K562 (cell line): ENCODE results near the gene RACGAP1.

Source experiments
- POLR2A ChIP-seq: fragments of 450-650 bp; conservative IDR thresholded peaks from 2 replicates; pipeline ENCODE4 v1.6.1; 2016
- SNRNP70 ChIP-seq: fragments of 200-400 bp; formaldehyde crosslinking; optimal IDR thresholded peaks from 2 replicates; pipeline ENCODE3; 2017; ENCODE audit warnings: low read depth, low read length
- SP2 ChIP-seq: IDR thresholded peaks from 2 replicates; pipeline ENCODE4 v1.6.1; 2011; ENCODE audit warnings: mild to moderate bottlenecking, low read depth, low read length, moderate library complexity; ENCODE audit not compliant: poor library complexity, severe bottlenecking; ENCODE audit errors: extremely low read depth
- YY1 ChIP-seq, 3 experiments: IDR thresholded peaks; 2 replicates each; pipeline ENCODE4 v1.6.1; 2011; ENCODE audit warnings: low read length in 2 of 3, mild to moderate bottlenecking in 2 of 3, moderate library complexity in 2 of 3, borderline replicate concordance in 1 of 3, control low read depth in 1 of 3, low read depth in 1 of 3; ENCODE audit not compliant: insufficient read depth in 3 of 3, insufficient replicate concordance in 2 of 3, control insufficient read depth in 1 of 3, insufficient read length in 1 of 3; ENCODE audit errors: extremely low read depth in 1 of 3
- ZNF282 ChIP-seq: sonication (generic); formaldehyde crosslinking; IDR thresholded peaks from 2 replicates; pipeline ENCODE4 v1.8.1; 2023; ENCODE audit warnings: missing genetic modification reagents
- ZNF3 ChIP-seq: fragments of 250-450 bp; sonication (Bioruptor Pico); IDR thresholded peaks from 2 replicates; pipeline ENCODE4 v1.5.0; 2021; ENCODE audit warnings: mild to moderate bottlenecking, moderate library complexity
- TF ChIP-seq, protein P1 (sequence below): fragments of 450-650 bp; IDR thresholded peaks from 2 replicates; pipeline ENCODE4 v1.6.1; 2018; ENCODE audit not compliant: partially characterized antibody
- TF ChIP-seq, protein P2 (sequence below): fragments of 250-450 bp; sonication (Bioruptor Pico); IDR thresholded peaks from 2 replicates; pipeline ENCODE4 v1.5.0; 2022; ENCODE audit warnings: mild to moderate bottlenecking
- TF ChIP-seq, protein P3 (sequence below), 2 experiments: fragments of 450-650 bp in 1 of 2; sonication (generic) in 1 of 2; formaldehyde crosslinking; conservative IDR thresholded peaks; 2 replicates each; pipeline versions ENCODE4 v1.4.0 to v1.8.1; 2020 to 2022; ENCODE audit warnings: mild to moderate bottlenecking in 1 of 2, missing genetic modification reagents in 1 of 2

- TF ChIP-seq SNRNP70 (no peak), YY1 (IDR thresholded peaks at IDR 0.05; ENCODE audit: borderline replicate concordance in 1 of 3, control insufficient read depth in 1 of 3, extremely low read depth in 1 of 3, insufficient read depth in 3 of 3, insufficient read length in 1 of 3, insufficient replicate concordance in 2 of 3, low read depth in 1 of 3, low read length in 2 of 3) (no peak), ZNF3 (CRISPR knock-in tag) (no peak), POLR2A (no peak), ZNF282 (CRISPR knock-in tag) (no peak), SP2 (no peak)
- TF ChIP-seq, protein P1, sequence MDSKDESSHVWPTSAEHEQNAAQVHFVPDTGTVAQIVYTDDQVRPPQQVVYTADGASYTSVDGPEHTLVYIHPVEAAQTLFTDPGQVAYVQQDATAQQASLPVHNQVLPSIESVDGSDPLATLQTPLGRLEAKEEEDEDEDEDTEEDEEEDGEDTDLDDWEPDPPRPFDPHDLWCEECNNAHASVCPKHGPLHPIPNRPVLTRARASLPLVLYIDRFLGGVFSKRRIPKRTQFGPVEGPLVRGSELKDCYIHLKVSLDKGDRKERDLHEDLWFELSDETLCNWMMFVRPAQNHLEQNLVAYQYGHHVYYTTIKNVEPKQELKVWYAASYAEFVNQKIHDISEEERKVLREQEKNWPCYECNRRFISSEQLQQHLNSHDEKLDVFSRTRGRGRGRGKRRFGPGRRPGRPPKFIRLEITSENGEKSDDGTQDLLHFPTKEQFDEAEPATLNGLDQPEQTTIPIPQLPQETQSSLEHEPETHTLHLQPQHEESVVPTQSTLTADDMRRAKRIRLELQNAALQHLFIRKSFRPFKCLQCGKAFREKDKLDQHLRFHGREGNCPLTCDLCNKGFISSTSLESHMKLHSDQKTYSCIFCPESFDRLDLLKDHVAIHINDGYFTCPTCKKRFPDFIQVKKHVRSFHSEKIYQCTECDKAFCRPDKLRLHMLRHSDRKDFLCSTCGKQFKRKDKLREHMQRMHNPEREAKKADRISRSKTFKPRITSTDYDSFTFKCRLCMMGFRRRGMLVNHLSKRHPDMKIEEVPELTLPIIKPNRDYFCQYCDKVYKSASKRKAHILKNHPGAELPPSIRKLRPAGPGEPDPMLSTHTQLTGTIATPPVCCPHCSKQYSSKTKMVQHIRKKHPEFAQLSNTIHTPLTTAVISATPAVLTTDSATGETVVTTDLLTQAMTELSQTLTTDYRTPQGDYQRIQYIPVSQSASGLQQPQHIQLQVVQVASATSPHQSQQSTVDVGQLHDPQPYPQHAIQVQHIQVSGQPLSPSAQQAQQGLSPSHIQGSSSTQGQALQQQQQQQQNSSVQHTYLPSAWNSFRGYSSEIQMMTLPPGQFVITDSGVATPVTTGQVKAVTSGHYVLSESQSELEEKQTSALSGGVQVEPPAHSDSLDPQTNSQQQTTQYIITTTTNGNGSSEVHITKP: no peak
- TF ChIP-seq, protein P2, sequence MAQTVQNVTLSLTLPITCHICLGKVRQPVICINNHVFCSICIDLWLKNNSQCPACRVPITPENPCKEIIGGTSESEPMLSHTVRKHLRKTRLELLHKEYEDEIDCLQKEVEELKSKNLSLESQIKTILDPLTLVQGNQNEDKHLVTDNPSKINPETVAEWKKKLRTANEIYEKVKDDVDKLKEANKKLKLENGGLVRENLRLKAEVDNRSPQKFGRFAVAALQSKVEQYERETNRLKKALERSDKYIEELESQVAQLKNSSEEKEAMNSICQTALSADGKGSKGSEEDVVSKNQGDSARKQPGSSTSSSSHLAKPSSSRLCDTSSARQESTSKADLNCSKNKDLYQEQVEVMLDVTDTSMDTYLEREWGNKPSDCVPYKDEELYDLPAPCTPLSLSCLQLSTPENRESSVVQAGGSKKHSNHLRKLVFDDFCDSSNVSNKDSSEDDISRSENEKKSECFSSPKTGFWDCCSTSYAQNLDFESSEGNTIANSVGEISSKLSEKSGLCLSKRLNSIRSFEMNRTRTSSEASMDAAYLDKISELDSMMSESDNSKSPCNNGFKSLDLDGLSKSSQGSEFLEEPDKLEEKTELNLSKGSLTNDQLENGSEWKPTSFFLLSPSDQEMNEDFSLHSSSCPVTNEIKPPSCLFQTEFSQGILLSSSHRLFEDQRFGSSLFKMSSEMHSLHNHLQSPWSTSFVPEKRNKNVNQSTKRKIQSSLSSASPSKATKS (CRISPR knock-in tag): no peak
- TF ChIP-seq, protein P3, sequence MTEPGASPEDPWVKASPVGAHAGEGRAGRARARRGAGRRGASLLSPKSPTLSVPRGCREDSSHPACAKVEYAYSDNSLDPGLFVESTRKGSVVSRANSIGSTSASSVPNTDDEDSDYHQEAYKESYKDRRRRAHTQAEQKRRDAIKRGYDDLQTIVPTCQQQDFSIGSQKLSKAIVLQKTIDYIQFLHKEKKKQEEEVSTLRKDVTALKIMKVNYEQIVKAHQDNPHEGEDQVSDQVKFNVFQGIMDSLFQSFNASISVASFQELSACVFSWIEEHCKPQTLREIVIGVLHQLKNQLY (CRISPR knock-in tag; conservative IDR thresholded peaks at IDR 0.05): no peak
Measured at GRCh38 chr12:49974231-49974675, 51.0 kb downstream of the RACGAP1 start.
